CD4-positive, CD25-positive, alpha-beta regulatory T cell (primary cell): ENCODE data around the gene ISM1. TPM values are rescaled to one million over a fixed set of nuclear protein-coding genes. Genes with fewer than 3 reads are reported as not detected.
A peak's percentile ranks its signal among the peaks of the same experiment; 100 is the strongest.

Source experiments
- ATAC-seq, 2 donors: fragments of 150-1000 bp; cut with Tn5 transposase; one replicate each; pipeline ENCODE4 v1.10.0; 2021; ENCODE audit warnings: low read depth in 2 of 2, moderate number of reproducible peaks in 2 of 2, moderate library complexity in 1 of 2
- DNase-seq, 3 donors: peaks; one replicate each; pipeline versions ENCODE4 v3.0.0 to v3.0.0-alpha.2; 2012 to 2022; ENCODE audit warnings: mixed read lengths in 1 of 3
- H3K27ac ChIP-seq: one replicate; pipeline ENCODE4 v1.7.0; 2013; ENCODE audit warnings: mild to moderate bottlenecking, low read length; ENCODE audit not compliant: insufficient read depth, poor library complexity, severe bottlenecking
- H3K27me3 ChIP-seq: one replicate; pipeline ENCODE4 v1.7.0; 2013; ENCODE audit warnings: low read length; ENCODE audit not compliant: control insufficient read depth, insufficient read depth
- H3K36me3 ChIP-seq: one replicate; pipeline ENCODE4 v1.7.0; 2013; ENCODE audit warnings: mild to moderate bottlenecking, low read length, moderate library complexity; ENCODE audit not compliant: control insufficient read depth, insufficient read depth
- H3K4me1 ChIP-seq: 2 replicates; pipeline ENCODE4 v1.7.0; 2013; ENCODE audit warnings: mild to moderate bottlenecking, low read length; ENCODE audit not compliant: insufficient read depth, control insufficient read depth, poor library complexity, severe bottlenecking
- H3K4me3 ChIP-seq: one replicate; pipeline ENCODE4 v1.7.0; 2013; ENCODE audit warnings: low read depth, mild to moderate bottlenecking, low read length, moderate library complexity
- H3K9me3 ChIP-seq, 2 experiments: 1 replicate in 1 of 2; 2 replicates in 1 of 2; pipeline ENCODE4 v1.7.0; 2013; ENCODE audit warnings: low read length in 2 of 2, mild to moderate bottlenecking in 1 of 2, moderate library complexity in 1 of 2; ENCODE audit not compliant: control insufficient read depth in 2 of 2
- H3K27ac Mint-ChIP-seq, 3 donors: one replicate each; pipeline ENCODE4 v1.8.0; 2020 to 2022; ENCODE audit warnings: mild to moderate bottlenecking in 3 of 3, mixed read lengths in 3 of 3, moderate library complexity in 2 of 3
- H3K27me3 Mint-ChIP-seq: one replicate; pipeline ENCODE4 v1.8.0; 2022; ENCODE audit warnings: mild to moderate bottlenecking, mixed read lengths
- H3K36me3 Mint-ChIP-seq: one replicate; pipeline ENCODE4 v1.8.0; 2020; ENCODE audit warnings: mixed read lengths
- H3K4me1 Mint-ChIP-seq, 4 donors: one replicate each; pipeline ENCODE4 v1.8.0; 2020 to 2022; ENCODE audit warnings: mixed read lengths in 4 of 4, mild to moderate bottlenecking in 1 of 4
- H3K4me3 Mint-ChIP-seq, 4 donors: one replicate each; pipeline ENCODE4 v1.8.0; 2020 to 2022; ENCODE audit warnings: mild to moderate bottlenecking in 4 of 4, mixed read lengths in 4 of 4, moderate library complexity in 3 of 4
- H3K9me3 Mint-ChIP-seq, 7 donors: one replicate each; pipeline ENCODE4 v1.8.0; 2020 to 2022; ENCODE audit warnings: mixed read lengths in 7 of 7, mild to moderate bottlenecking in 3 of 7, moderate library complexity in 2 of 7
- polyA plus RNA-seq, 4 donors: library from polyadenylated mRNA; unstranded; fragments of 300-500 nt; fragmentation: Illumina TruSeq; gene quantifications; one replicate each; pipeline ENCODE4 v1.2.3, GENCODE V29; 2021
- total RNA-seq: library from RNA; stranded (reverse); gene quantifications from one replicate; pipeline ENCODE4 v1.2.3, GENCODE V29; 2022

ISM1 gene
- total and polyA plus RNA-seq, 5 donors from 2014 or later = 0.38 to 2.4 (median 0.67) TPM

- no peaks in the 10 kb centered on the region for H3K4me1 Mint-ChIP-seq
- no peaks in the 10 kb centered on the region for H3K9me3 Mint-ChIP-seq
- no peaks in the 10 kb centered on the region for H3K4me1 ChIP-seq
- no peaks in the 10 kb centered on the region for H3K27me3 Mint-ChIP-seq
- no peaks in the 10 kb centered on the region for H3K9me3 ChIP-seq
- no peaks in the 10 kb centered on the region for H3K27me3 ChIP-seq
- H3K36me3 ChIP-seq = no peaks in the 10 kb centered on the region
- H3K27ac ChIP-seq = no peak overlapping the region
- no peak overlapping the region for H3K27ac Mint-ChIP-seq
- peaks cover 6% of the 10 kb centered on the region for H3K36me3 Mint-ChIP-seq
- no peak for DNase-seq
- ATAC-seq = no peak
- H3K4me3 ChIP-seq = no peak overlapping the region
- no peak overlapping the region for H3K4me3 Mint-ChIP-seq
Observed at GRCh38 chr20:13296070-13296469, 75.0 kb downstream of the ISM1 start.

DNA sequence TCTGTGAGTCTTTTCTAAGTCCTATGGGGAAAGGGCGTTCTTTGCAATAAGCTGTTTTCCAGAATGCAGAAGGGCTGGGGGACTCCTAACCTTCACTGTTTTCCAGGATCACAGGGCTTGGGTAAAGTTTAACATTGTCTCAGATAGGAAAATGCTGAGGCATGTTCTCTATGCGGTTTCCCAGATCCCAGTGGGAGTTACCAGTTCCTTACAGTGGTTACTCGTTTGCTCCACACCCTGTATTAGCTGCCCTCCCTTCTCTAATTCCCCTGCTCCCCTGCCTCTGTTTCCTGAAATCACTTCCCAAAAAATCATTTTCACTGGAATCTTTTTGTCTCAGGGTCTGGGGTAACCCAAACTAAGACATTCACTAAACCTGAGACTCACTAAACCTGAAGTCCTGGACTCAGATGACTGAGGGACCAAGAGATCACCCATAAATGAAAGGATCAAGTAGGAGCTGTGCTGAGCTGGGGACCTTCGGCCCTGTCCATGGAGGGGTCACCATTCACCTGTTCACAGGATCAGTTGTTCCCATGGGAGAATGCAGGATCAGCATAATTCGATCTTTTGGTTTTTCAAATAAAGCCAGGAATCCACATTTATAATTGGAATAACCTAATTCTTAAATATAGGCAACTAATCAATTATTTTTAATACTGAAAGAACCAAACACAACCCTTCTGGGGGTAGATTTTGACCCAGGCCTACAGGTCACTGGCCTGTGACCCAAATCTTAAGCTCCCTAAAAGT, 76.2 kb downstream of the ISM1 start:
- no peaks in the 10 kb centered on the region for H3K9me3 ChIP-seq
- no peaks in the 10 kb centered on the region for H3K36me3 ChIP-seq
- H3K27me3 Mint-ChIP-seq = no peaks in the 10 kb centered on the region
- no peaks in the 10 kb centered on the region for H3K27me3 ChIP-seq
- no peaks in the 10 kb centered on the region for H3K9me3 Mint-ChIP-seq
- no peak overlapping the region for H3K27ac Mint-ChIP-seq
- H3K4me3 ChIP-seq = no peak overlapping the region
- no peaks in the 10 kb centered on the region for H3K4me1 ChIP-seq
- no peak overlapping the region for H3K27ac ChIP-seq
- DNase-seq = no peak
- H3K4me1 Mint-ChIP-seq = peaks cover 0 to 5% (median 0%) of the 10 kb centered on the region in 4 donors
- no peak overlapping the region for H3K4me3 Mint-ChIP-seq
- H3K36me3 Mint-ChIP-seq = peaks cover 6% of the 10 kb centered on the region
- no peak for ATAC-seq

- Mint-ChIP-seq H3K9me3 (peaks cover 0 to 3% (median 0%) of the 10 kb centered on the region in 7 donors), H3K4me1 (peaks cover 0 to 5% (median 0%) of the 10 kb centered on the region in 4 donors), H3K27me3 (no peaks in the 10 kb centered on the region), H3K4me3 (no peak overlapping the region), H3K36me3 (peaks cover 6% of the 10 kb centered on the region), H3K27ac (no peak overlapping the region)
- H3K4me3 ChIP-seq = no peak overlapping the region
- H3K36me3 ChIP-seq = no peaks in the 10 kb centered on the region
- ATAC-seq (no peak), DNase-seq (no peak)
- no peaks in the 10 kb centered on the region for H3K4me1 ChIP-seq
- H3K27me3 ChIP-seq = no peaks in the 10 kb centered on the region
- H3K27ac ChIP-seq = no peak overlapping the region
- H3K9me3 ChIP-seq = no peaks in the 10 kb centered on the region
Observed at GRCh38 chr20:13298692-13299373, 77.8 kb downstream of the ISM1 start.

DNA sequence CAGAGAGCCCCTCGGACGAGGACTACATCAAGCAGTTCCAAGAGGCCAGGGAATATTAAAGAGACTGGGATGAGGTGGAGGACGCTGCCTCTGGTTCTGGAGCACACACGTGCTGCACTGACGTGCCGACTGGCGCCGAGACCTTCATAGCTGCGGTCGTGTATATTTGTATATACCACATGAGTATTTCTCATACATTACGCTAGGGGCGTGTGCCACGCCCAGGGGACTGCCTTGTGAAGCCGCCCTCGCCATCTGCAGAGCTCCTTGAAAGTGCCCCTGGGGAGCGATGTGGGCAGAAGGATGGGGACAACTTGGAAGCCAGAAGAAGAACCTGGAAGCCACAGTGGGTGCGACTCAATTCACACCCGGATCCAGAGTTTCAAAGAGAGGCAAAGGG, 78.3 kb downstream of the ISM1 start:
- Mint-ChIP-seq H3K4me1 (peaks cover 0 to 5% (median 0%) of the 10 kb centered on the region in 4 donors), H3K27me3 (no peaks in the 10 kb centered on the region), H3K27ac (no peak overlapping the region), H3K4me3 (no peak overlapping the region), H3K9me3 (peaks cover 0 to 3% (median 0%) of the 10 kb centered on the region in 7 donors), H3K36me3 (peaks cover 6% of the 10 kb centered on the region)
- no peak for DNase-seq
- Histone ChIP-seq H3K4me1 (no peaks in the 10 kb centered on the region), H3K9me3 (no peaks in the 10 kb centered on the region), H3K27me3 (no peaks in the 10 kb centered on the region), H3K36me3 (no peaks in the 10 kb centered on the region), H3K4me3 (no peak overlapping the region), H3K27ac (no peak overlapping the region)
- no peak for ATAC-seq

GRCh38 chr20:13301596-13301995, 80.5 kb downstream of the ISM1 start:
- Mint-ChIP-seq H3K27ac (peak overlapping the region in 1 of 3 donors; percentile 0), H3K4me3 (no peak overlapping the region), H3K9me3 (peaks cover 0 to 3% (median 0%) of the 10 kb centered on the region in 7 donors), H3K27me3 (no peaks in the 10 kb centered on the region), H3K36me3 (peaks cover 6% of the 10 kb centered on the region), H3K4me1 (peaks cover 0 to 5% (median 0%) of the 10 kb centered on the region in 4 donors)
- Histone ChIP-seq H3K27ac (no peak overlapping the region), H3K27me3 (no peaks in the 10 kb centered on the region), H3K36me3 (no peaks in the 10 kb centered on the region), H3K4me3 (no peak overlapping the region), H3K9me3 (no peaks in the 10 kb centered on the region), H3K4me1 (no peaks in the 10 kb centered on the region)
- no peak for DNase-seq
- no peak for ATAC-seq

GRCh38 chr20:13302647-13303450, 81.8 kb downstream of the ISM1 start:
- Mint-ChIP-seq H3K9me3 (peaks cover 0 to 3% (median 0%) of the 10 kb centered on the region in 7 donors), H3K27ac (no peak overlapping the region), H3K4me1 (peaks cover 0 to 5% (median 0%) of the 10 kb centered on the region in 4 donors), H3K27me3 (no peaks in the 10 kb centered on the region), H3K4me3 (no peak overlapping the region), H3K36me3 (peaks cover 6% of the 10 kb centered on the region)
- H3K4me3 ChIP-seq = no peak overlapping the region
- H3K9me3 ChIP-seq = no peaks in the 10 kb centered on the region
- no peaks in the 10 kb centered on the region for H3K36me3 ChIP-seq
- DNase-seq (peak in 2 of 3 donors; percentile 6 to 43), ATAC-seq (peak in 1 of 2 donors; percentile 42)
- no peaks in the 10 kb centered on the region for H3K4me1 ChIP-seq
- no peaks in the 10 kb centered on the region for H3K27me3 ChIP-seq
- H3K27ac ChIP-seq = no peak overlapping the region

GRCh38 chr20:13305284-13305683, 84.2 kb downstream of the ISM1 start:
- H3K27me3 ChIP-seq = no peaks in the 10 kb centered on the region
- ATAC-seq (no peak), DNase-seq (no peak)
- Mint-ChIP-seq H3K36me3 (no peaks in the 10 kb centered on the region), H3K4me1 (peaks cover 0 to 5% (median 0%) of the 10 kb centered on the region in 4 donors), H3K4me3 (no peak overlapping the region), H3K27ac (no peak overlapping the region), H3K9me3 (peaks cover 0 to 3% (median 0%) of the 10 kb centered on the region in 7 donors), H3K27me3 (peaks cover 2% of the 10 kb centered on the region)
- no peak overlapping the region for H3K4me3 ChIP-seq
- H3K4me1 ChIP-seq = no peaks in the 10 kb centered on the region
- H3K27ac ChIP-seq = no peak overlapping the region
- H3K9me3 ChIP-seq = no peaks in the 10 kb centered on the region
- H3K36me3 ChIP-seq = no peaks in the 10 kb centered on the region
